Anterior cingulate cortex (tissue), 58 donors: Measurements from ENCODE around the gene CDR2L.
"Not testable (repeated sequence)": the region's sequence is repeated elsewhere in the genome, so short reads cannot be mapped to it uniquely, and the experiment has no call there.

Experiments
- DNase-seq, 58 donors: peaks; one replicate each; lab custom pipeline; 2025; lab: John Stamatoyannopoulos, UW

CDR2L gene

GRCh38 chr17:74957935-74958740 is 29.3 kb upstream of the CDR2L start:
- peak in 40 of 58 donors; percentile 3 to 80 (median 29) for DNase-seq

GRCh38 chr17:74959826-74960515 is 27.5 kb upstream of the CDR2L start:
- no peak for DNase-seq

- no peak for DNase-seq
Observed at GRCh38 chr17:74960570-74961342, 26.7 kb upstream of the CDR2L start.

- DNase-seq = peak in 56 of 58 donors; percentile 21 to 91 (median 73)
Observed at GRCh38 chr17:74961657-74962350, 25.6 kb upstream of the CDR2L start.

GRCh38 chr17:74962622-74963394 is 24.6 kb upstream of the CDR2L start:
- DNase-seq = peak in 47 of 58 donors; percentile 6 to 84 (median 59)

- DNase-seq = peak in 2 of 58 donors; percentile 13 to 21
Observed at GRCh38 chr17:74963656-74964055, 23.8 kb upstream of the CDR2L start.

- no peak for DNase-seq
Observed at GRCh38 chr17:74964246-74964761, 23.1 kb upstream of the CDR2L start.

- DNase-seq = no peak
Observed at GRCh38 chr17:74964988-74965622, 22.3 kb upstream of the CDR2L start.

GRCh38 chr17:74968361-74968780 is 19.1 kb upstream of the CDR2L start:
- no peak for DNase-seq

- not testable (repeated sequence) for DNase-seq
Observed at GRCh38 chr17:74969501-74969900, 17.9 kb upstream of the CDR2L start.

- DNase-seq = no peak
Observed at GRCh38 chr17:74970395-74970794, 17.0 kb upstream of the CDR2L start.

GRCh38 chr17:74971069-74971841 is 16.2 kb upstream of the CDR2L start:
- peak in 1 of 58 donors; percentile 52 for DNase-seq

- DNase-seq = peak in 2 of 58 donors; percentile 32 to 44
Observed at GRCh38 chr17:74971842-74972106, 15.7 kb upstream of the CDR2L start.

- peak in 56 of 58 donors; percentile 9 to 89 (median 70) for DNase-seq
Observed at GRCh38 chr17:74972107-74972972, 15.1 kb upstream of the CDR2L start, which contains the start of gene HID1. Gene HID1, minus strand, starts transcription at chr17:74972759. Its CDS starts 103 bp downstream, at chr17:74972656.

- DNase-seq = peak in 3 of 58 donors; percentile 26 to 52 (median 34)
Observed at GRCh38 chr17:74972973-74973328, 14.5 kb upstream of the CDR2L start.

GRCh38 chr17:74975943-74976342 is 11.5 kb upstream of the CDR2L start:
- DNase-seq = no peak

- DNase-seq = no peak
Observed at GRCh38 chr17:74977802-74978201, 9.6 kb upstream of the CDR2L start.
